NK-92 treated with Interleukin-12 subunit alpha and Interleukin-12 subunit beta, amount 100 ng/mL, for 24 hours (cell line): Measurements from ENCODE around the gene SOX3.

Experiments used
- DNase-seq: peaks from one replicate; lab custom pipeline; 2025; lab: John Stamatoyannopoulos, UW

SOX3 gene

DNA sequence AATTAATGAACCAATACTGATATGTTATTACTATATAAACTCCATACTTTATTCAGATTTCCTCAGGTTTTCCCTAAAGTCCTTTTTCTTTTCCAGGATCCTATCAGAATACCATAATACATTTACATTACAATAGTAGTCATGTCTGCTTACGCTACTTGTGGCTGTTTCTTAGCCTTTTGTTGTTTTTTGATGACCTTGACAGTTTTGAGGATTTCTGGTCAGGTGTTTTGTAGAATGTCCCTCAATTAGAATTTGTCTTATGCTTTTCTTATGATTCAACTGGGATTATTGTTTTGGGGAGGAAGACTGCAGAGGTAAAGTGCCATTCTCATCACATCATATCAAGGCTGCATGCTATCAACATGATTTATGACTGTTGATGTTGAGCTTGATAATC is 9.1 kb downstream of the SOX3 start:
- no peak for DNase-seq

GRCh38 chrX:140492066-140492994 is 12.5 kb downstream of the SOX3 start:
- no peak for DNase-seq

DNA sequence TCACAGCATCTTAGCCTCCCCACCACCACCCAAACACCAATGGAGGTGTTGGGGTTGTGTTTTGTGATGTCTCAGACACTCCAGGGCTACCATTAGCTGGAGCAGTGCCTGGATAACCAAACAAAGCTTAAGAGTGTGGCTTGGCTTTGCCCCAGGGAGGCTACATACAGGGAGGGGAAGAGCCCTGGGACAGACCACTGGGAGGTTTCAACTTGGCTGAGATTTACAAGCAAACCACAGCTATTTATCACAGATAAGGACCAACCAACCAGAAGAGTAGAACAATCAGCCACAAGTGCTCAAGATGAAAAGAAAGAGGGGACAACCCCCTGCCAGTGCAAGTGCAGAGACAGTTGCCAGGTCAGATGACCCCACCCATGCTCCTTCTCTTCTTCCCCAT is 24.1 kb downstream of the SOX3 start:
- DNase-seq, result no peak

DNA sequence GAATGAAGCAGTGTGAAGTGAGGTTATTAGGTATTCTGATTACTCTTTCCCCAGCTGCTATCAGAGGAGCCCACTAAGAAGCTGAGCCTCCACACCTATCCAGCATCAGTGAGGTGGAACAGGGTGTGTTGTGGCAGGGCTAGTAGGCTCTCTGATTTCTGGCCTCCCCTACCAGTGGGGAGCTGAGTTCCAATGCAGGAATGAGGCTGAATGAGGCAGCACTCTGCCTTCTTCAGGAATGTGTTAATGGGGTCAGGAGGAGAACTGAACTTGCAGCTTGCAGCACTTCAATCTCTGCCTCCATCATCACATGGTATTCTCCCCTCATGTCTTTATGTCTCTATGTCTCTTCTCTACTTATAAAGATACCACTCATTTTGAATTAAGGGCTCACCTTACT is 26.9 kb downstream of the SOX3 start:
- no peak for DNase-seq

GRCh38 chrX:140475025-140475424 is 29.8 kb downstream of the SOX3 start:
- no peak for DNase-seq

DNA sequence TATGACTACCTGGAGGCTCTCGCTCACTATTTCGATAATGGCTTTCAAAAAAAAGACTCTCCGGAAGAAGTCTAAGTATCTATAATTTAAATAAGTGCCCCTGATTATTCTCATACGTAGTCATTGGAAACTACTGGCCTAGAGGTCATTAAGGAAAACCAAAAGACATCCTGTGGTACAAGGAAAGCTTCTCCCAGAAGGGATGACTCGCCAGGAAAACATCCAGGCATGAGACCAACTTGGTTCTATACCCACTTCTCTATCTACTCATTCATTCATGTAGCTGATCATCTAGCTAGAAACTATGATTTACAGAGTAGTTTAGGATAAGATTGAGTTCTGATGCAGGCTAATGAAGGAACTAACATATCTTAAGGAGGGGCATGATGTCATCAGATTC is 37.7 kb downstream of the SOX3 start:
- DNase-seq, result no peak
